OCI-LY1 (cell line): ENCODE results near the gene AMIGO2.

Experiments used
- EZH2 ChIP-seq: fragments of 200-600 bp; sonication (generic), shearing (Covaris generic); IDR thresholded peaks from 2 replicates; pipeline ENCODE4 v1.8.0; 2017; ENCODE audit warnings: borderline replicate concordance, mixed run types, mild to moderate bottlenecking, antibody characterized with exemption, low read length, moderate library complexity, mixed read lengths
- TF ChIP-seq, protein P1 (sequence below): fragments of 200-600 bp; sonication (generic), shearing (Covaris generic); IDR thresholded peaks from 2 replicates; pipeline ENCODE4 v1.5.1; 2017; ENCODE audit warnings: mild to moderate bottlenecking, antibody characterized with exemption, low read length, moderate library complexity, mixed read lengths

DNA sequence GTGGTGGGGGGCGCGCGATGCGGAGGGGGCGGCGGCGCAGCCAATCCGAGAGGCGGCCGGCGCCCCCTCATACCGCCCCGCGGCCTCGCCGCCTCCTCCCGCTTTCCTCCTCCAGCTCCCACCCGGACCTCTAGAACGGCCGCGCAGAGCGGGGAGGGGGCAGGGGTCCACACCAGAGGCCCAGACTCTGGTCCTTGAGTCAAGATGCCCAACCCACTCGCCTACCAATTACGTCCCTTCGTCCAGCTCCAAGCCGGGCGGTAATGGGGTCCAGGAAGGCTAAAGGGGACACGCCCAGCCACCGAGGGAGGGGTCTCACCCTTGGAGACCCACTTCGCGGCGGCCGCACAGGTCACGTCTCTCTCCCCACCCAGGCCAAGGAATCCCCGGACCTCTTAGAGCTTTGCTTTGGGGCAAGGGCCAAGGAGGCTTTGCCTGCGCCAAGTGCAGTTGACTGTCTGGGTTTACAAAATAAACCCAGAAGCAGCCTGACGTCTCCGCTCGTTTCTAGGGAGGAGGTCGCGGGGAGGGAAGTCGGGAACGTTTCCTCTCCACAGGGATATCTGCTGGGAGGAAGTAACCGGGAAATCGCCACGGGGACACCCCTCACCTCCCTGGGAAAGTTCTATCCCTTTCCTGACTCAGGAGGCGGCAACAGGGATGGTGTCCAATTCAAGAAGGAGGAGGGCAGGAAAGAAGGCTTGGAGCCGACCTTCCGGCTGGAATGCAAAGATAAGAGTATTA lies 394 bp upstream of the AMIGO2 start:
- TF ChIP-seq, protein P1, sequence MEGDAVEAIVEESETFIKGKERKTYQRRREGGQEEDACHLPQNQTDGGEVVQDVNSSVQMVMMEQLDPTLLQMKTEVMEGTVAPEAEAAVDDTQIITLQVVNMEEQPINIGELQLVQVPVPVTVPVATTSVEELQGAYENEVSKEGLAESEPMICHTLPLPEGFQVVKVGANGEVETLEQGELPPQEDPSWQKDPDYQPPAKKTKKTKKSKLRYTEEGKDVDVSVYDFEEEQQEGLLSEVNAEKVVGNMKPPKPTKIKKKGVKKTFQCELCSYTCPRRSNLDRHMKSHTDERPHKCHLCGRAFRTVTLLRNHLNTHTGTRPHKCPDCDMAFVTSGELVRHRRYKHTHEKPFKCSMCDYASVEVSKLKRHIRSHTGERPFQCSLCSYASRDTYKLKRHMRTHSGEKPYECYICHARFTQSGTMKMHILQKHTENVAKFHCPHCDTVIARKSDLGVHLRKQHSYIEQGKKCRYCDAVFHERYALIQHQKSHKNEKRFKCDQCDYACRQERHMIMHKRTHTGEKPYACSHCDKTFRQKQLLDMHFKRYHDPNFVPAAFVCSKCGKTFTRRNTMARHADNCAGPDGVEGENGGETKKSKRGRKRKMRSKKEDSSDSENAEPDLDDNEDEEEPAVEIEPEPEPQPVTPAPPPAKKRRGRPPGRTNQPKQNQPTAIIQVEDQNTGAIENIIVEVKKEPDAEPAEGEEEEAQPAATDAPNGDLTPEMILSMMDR, result no peak
- no peak for TF ChIP-seq EZH2
